ENCODE results near the gene METTL18.

DNA sequence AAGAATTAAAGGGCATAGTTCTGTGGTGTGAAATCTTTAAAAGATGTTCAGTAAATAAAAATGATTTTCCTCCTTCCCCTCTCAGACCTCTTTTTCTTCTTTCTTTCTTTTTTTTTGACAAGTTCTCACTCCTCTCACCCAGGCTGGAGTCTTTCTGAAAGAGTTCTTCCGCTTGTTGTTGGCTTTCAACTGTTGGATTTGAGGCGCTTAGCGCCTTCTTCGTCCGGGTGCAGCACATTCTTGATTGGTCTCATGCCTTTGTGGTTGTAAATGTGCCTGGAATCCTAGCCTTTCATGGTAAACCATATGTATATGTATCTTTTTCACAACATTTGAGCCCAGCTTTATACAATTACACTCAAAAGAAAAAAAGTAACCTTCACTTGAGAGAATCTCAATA, 980 bp upstream of the METTL18 start:
- TF ChIP-seq CTCF (conservative IDR thresholded peaks at IDR 0.05; ENCODE audit: low read depth, low read length) (no peak), EZH2 (IDR thresholded peaks at IDR 0.05; ENCODE audit: low read length, unreplicated experiment) (no peak)
